HFFc6 (cell line): ENCODE data around the gene MYO1D. TPM values are rescaled to one million over a fixed set of nuclear protein-coding genes. Genes with fewer than 3 reads are reported as not detected.
A peak's percentile ranks its signal among the peaks of the same experiment; 100 is the strongest.

Experiments
- DNase-seq: peaks from one replicate; pipeline ENCODE4 v3.0.0-alpha.2; 2018
- H3K27ac Mint-ChIP-seq: 2 replicates; pipeline ENCODE4 v1.8.0; 2020; ENCODE audit warnings: mild to moderate bottlenecking, mixed read lengths
- H3K27me3 Mint-ChIP-seq: 2 replicates; pipeline ENCODE4 v1.8.0; 2021; ENCODE audit warnings: mild to moderate bottlenecking, moderate library complexity, mixed read lengths; ENCODE audit not compliant: insufficient read depth
- H3K36me3 Mint-ChIP-seq: 2 replicates; pipeline ENCODE4 v1.8.0; 2021; ENCODE audit warnings: low read depth, mixed read lengths
- H3K4me1 Mint-ChIP-seq: 2 replicates; pipeline ENCODE4 v1.8.0; 2020; ENCODE audit warnings: low read depth, mixed read lengths
- H3K4me3 Mint-ChIP-seq: 2 replicates; pipeline ENCODE4 v1.8.0; 2020; ENCODE audit warnings: mild to moderate bottlenecking, moderate library complexity, mixed read lengths
- H3K9me3 Mint-ChIP-seq: 2 replicates; pipeline ENCODE4 v1.8.0; 2020; ENCODE audit warnings: mild to moderate bottlenecking, mixed read lengths
- CTCF ChIP-seq: fragments of 200-600 bp; sonication (generic); IDR thresholded peaks from 2 replicates; pipeline ENCODE4 v1.5.0; 2021; ENCODE audit warnings: antibody characterized with exemption, mild to moderate bottlenecking
- total RNA-seq, 6 experiments: library from RNA; stranded (reverse); fragmentation: NEBNext Ultra II Directional; extraction: Animal tissue kit (Norgen Biotek cat#: 25700); gene quantifications; 2 replicates in 1 of 6; 3 replicates in 5 of 6; pipeline ENCODE4 v1.2.3, GENCODE V29; 2021

The MYO1D gene
- total RNA-seq, 6 experiments from 2014 or later, result 3.8 to 28.8 (median 4.8) TPM

DNA sequence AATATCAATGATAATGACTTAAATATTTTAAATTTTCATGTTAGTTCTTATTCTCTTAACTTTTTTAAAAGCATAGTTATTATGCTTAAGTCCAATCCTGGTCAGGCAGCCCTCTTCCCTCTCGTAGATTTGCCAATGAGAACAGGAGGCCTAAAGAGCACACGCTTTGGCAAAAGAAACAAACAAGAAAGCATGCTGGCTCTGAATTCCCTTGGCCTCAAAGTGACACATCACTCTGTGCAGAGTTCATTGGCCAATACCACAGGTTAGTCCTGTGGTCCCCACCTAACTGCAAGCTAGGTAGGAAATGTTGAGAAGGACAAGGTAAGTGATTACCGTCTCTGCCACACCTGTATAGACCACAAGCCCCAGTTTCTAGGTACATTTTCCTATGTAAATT, 61.5 kb downstream of the MYO1D start:
- no peak overlapping the region for H3K27ac Mint-ChIP-seq
- H3K27me3 Mint-ChIP-seq, result no peaks in the 10 kb centered on the region
- H3K9me3 Mint-ChIP-seq, result no peaks in the 10 kb centered on the region
- TF ChIP-seq CTCF, result no peak
- no peak for DNase-seq
- H3K4me1 Mint-ChIP-seq, result peaks cover 24% of the 10 kb centered on the region; the same call in 1 of the 2 replicates
- H3K36me3 Mint-ChIP-seq, result no peaks in the 10 kb centered on the region
- no peak overlapping the region for H3K4me3 Mint-ChIP-seq

GRCh38 chr17:32814836-32815235, 62.1 kb downstream of the MYO1D start:
- no peaks in the 10 kb centered on the region for H3K9me3 Mint-ChIP-seq
- H3K36me3 Mint-ChIP-seq, result no peaks in the 10 kb centered on the region
- H3K27me3 Mint-ChIP-seq, result no peaks in the 10 kb centered on the region
- H3K4me3 Mint-ChIP-seq, result no peak overlapping the region
- H3K27ac Mint-ChIP-seq, result no peak overlapping the region
- DNase-seq, result no peak
- TF ChIP-seq CTCF, result no peak
- peaks cover 24% of the 10 kb centered on the region; the same call in 1 of the 2 replicates for H3K4me1 Mint-ChIP-seq

GRCh38 chr17:32813021-32813420, 63.9 kb downstream of the MYO1D start:
- H3K36me3 Mint-ChIP-seq, result no peaks in the 10 kb centered on the region
- H3K4me3 Mint-ChIP-seq, result no peak overlapping the region
- peaks cover 18% of the 10 kb centered on the region; the same call in 1 of the 2 replicates for H3K4me1 Mint-ChIP-seq
- DNase-seq, result peak; percentile 64
- H3K27me3 Mint-ChIP-seq, result no peaks in the 10 kb centered on the region
- no peaks in the 10 kb centered on the region for H3K9me3 Mint-ChIP-seq
- peak overlapping the region; percentile 74 for H3K27ac Mint-ChIP-seq
- TF ChIP-seq CTCF, result no peak

DNA sequence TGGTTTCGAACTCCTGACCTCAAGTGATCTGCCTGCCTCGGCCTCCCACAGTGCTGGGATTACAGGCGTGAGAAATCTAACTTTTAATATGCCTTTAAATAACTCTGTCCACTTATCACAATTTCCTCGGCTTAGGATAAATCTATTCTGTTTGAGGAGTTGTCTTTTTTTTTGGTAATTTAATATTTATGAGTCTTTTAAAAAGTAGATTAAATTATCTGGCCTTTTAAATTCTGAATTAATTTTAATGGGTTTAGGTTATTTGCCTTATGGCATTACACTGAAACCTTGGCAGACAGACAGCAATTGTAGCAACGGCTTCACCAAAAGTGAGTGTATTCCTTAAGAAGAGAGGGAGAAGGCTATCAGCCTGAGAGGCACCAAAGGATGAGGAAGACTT, 66.2 kb downstream of the MYO1D start:
- no peaks in the 10 kb centered on the region for H3K36me3 Mint-ChIP-seq

GRCh38 chr17:32807577-32807976, 69.3 kb downstream of the MYO1D start:
- TF ChIP-seq CTCF, result no peak
- no peaks in the 10 kb centered on the region for H3K36me3 Mint-ChIP-seq
- no peaks in the 10 kb centered on the region for H3K9me3 Mint-ChIP-seq
- H3K27me3 Mint-ChIP-seq, result no peaks in the 10 kb centered on the region
- no peak overlapping the region for H3K4me3 Mint-ChIP-seq
- H3K27ac Mint-ChIP-seq, result no peak overlapping the region
- DNase-seq, result no peak
- H3K4me1 Mint-ChIP-seq, result peaks cover 37% of the 10 kb centered on the region; the same call in 1 of the 2 replicates

More for the DNA sequence above, 66.2 kb downstream of the MYO1D start:
- Mint-ChIP-seq H3K4me3 (no peak overlapping the region), H3K27me3 (no peaks in the 10 kb centered on the region), H3K4me1 (peaks cover 20% of the 10 kb centered on the region; the same call in 1 of the 2 replicates), H3K9me3 (no peaks in the 10 kb centered on the region), H3K27ac (no peak overlapping the region)
- no peak for DNase-seq
- no peak for TF ChIP-seq CTCF

- no peaks in the 10 kb centered on the region for H3K36me3 Mint-ChIP-seq
Observed at GRCh38 chr17:32806646-32807045, 70.3 kb downstream of the MYO1D start.

More at GRCh38 chr17:32806646-32807045, 70.3 kb downstream of the MYO1D start:
- no peak for TF ChIP-seq CTCF
- no peaks in the 10 kb centered on the region for H3K27me3 Mint-ChIP-seq
- H3K9me3 Mint-ChIP-seq, result no peaks in the 10 kb centered on the region
- no peak for DNase-seq
- H3K27ac Mint-ChIP-seq, result no peak overlapping the region
- H3K4me1 Mint-ChIP-seq, result peaks cover 36% of the 10 kb centered on the region; the same call in 1 of the 2 replicates
- no peak overlapping the region for H3K4me3 Mint-ChIP-seq
